Natural killer cell treated with Interleukin-12 subunit alpha and Interleukin-12 subunit beta and Interleukin-15 and Interleukin-18, amount 100 ng/mL, for 72 hours (primary cell): ENCODE data around the gene DEUP1. TPM values are rescaled to one million over a fixed set of nuclear protein-coding genes. Genes with fewer than 3 reads are reported as not detected.
A peak's percentile ranks its signal among the peaks of the same experiment; 100 is the strongest.
"Not testable (repeated sequence)": the region's sequence is repeated elsewhere in the genome, so short reads cannot be mapped to it uniquely, and the experiment has no call there.

Experiments used
- ATAC-seq, 2 donors: fragments of 150-1000 bp; cut with Tn5 transposase in 1 of 2; sonication (Bioruptor Pico), chemical (Tn5 transposase) in 1 of 2; 2 replicates each; pipeline ENCODE4 v1.10.0; 2021
- DNase-seq: peaks from one replicate; pipeline ENCODE4 v3.0.0; 2022; ENCODE audit warnings: low spot score
- H3K27ac Mint-ChIP-seq, 2 donors: 1 replicate in 1 of 2; 2 replicates in 1 of 2; pipeline ENCODE4 v1.8.0; 2022; ENCODE audit warnings: mixed read lengths in 2 of 2, mild to moderate bottlenecking in 1 of 2, moderate library complexity in 1 of 2
- H3K27me3 Mint-ChIP-seq, 2 donors: 1 replicate in 1 of 2; 2 replicates in 1 of 2; pipeline ENCODE4 v1.8.0; 2022; ENCODE audit warnings: mixed read lengths in 2 of 2
- H3K36me3 Mint-ChIP-seq: one replicate; pipeline ENCODE4 v1.8.0; 2022; ENCODE audit warnings: mixed read lengths
- H3K4me1 Mint-ChIP-seq, 2 donors: 1 replicate in 1 of 2; 2 replicates in 1 of 2; pipeline ENCODE4 v1.8.0; 2022; ENCODE audit warnings: low read depth in 2 of 2, mixed read lengths in 2 of 2, mild to moderate bottlenecking in 1 of 2
- H3K4me3 Mint-ChIP-seq: one replicate; pipeline ENCODE4 v1.8.0; 2022; ENCODE audit warnings: mixed read lengths
- H3K9me3 Mint-ChIP-seq: 2 replicates; pipeline ENCODE4 v1.8.0; 2022; ENCODE audit warnings: mixed read lengths
- total RNA-seq, 2 donors: library from RNA; stranded (reverse); gene quantifications; one replicate each; pipeline ENCODE4 v1.2.3, GENCODE V29; 2022

The DEUP1 gene
- total RNA-seq, 2 donors from 2014 or later = not detected

- DNase-seq (no peak), ATAC-seq (no peak)
- peaks cover 2 to 6% of the 10 kb centered on the region in 2 donors for H3K27me3 Mint-ChIP-seq
- H3K4me3 Mint-ChIP-seq = no peak overlapping the region
- H3K27ac Mint-ChIP-seq = no peak overlapping the region
- no peaks in the 10 kb centered on the region for H3K36me3 Mint-ChIP-seq
- H3K9me3 Mint-ChIP-seq = no peaks in the 10 kb centered on the region
- H3K4me1 Mint-ChIP-seq = no peaks in the 10 kb centered on the region
These were observed 63.9 kb downstream of the DEUP1 start for GRCh38 chr11:93394488-93394887.

- H3K27ac Mint-ChIP-seq = no peak overlapping the region
- DNase-seq (no peak), ATAC-seq (no peak)
- peaks cover 6 to 14% of the 10 kb centered on the region in 2 donors for H3K27me3 Mint-ChIP-seq
- H3K4me3 Mint-ChIP-seq = no peak overlapping the region
- H3K9me3 Mint-ChIP-seq = no peaks in the 10 kb centered on the region
- H3K4me1 Mint-ChIP-seq = no peaks in the 10 kb centered on the region
- peaks cover 4% of the 10 kb centered on the region for H3K36me3 Mint-ChIP-seq
These were observed 65.8 kb downstream of the DEUP1 start for GRCh38 chr11:93396316-93396715.

- H3K4me1 Mint-ChIP-seq = no peaks in the 10 kb centered on the region
- peaks cover 4% of the 10 kb centered on the region for H3K36me3 Mint-ChIP-seq
- DNase-seq (no peak), ATAC-seq (no peak)
- H3K27me3 Mint-ChIP-seq = peaks cover 5 to 8% of the 10 kb centered on the region in 2 donors
- H3K4me3 Mint-ChIP-seq = no peak overlapping the region
- H3K9me3 Mint-ChIP-seq = no peaks in the 10 kb centered on the region
- no peak overlapping the region for H3K27ac Mint-ChIP-seq
These were observed 73.4 kb downstream of the DEUP1 start for GRCh38 chr11:93403930-93404329.

- peaks cover 3% of the 10 kb centered on the region for H3K9me3 Mint-ChIP-seq
- no peak overlapping the region for H3K27ac Mint-ChIP-seq
- H3K4me3 Mint-ChIP-seq = no peak overlapping the region
- no peaks in the 10 kb centered on the region for H3K4me1 Mint-ChIP-seq
- no peaks in the 10 kb centered on the region for H3K27me3 Mint-ChIP-seq
- no peak for DNase-seq
- ATAC-seq = no peak
- H3K36me3 Mint-ChIP-seq = no peaks in the 10 kb centered on the region
These were observed 77.3 kb downstream of the DEUP1 start for GRCh38 chr11:93407777-93408401.

GRCh38 chr11:93410441-93410840, 79.9 kb downstream of the DEUP1 start:
- Mint-ChIP-seq H3K9me3 (peaks cover 3% of the 10 kb centered on the region), H3K4me3 (no peak overlapping the region), H3K36me3 (no peaks in the 10 kb centered on the region), H3K27me3 (no peaks in the 10 kb centered on the region), H3K4me1 (no peaks in the 10 kb centered on the region), H3K27ac (no peak overlapping the region)
- DNase-seq = no peak
- ATAC-seq = no peak

GRCh38 chr11:93411705-93412104, 81.2 kb downstream of the DEUP1 start:
- H3K9me3 Mint-ChIP-seq = peaks cover 3% of the 10 kb centered on the region
- ATAC-seq = no peak
- H3K27me3 Mint-ChIP-seq = peaks cover 0 to 6% of the 10 kb centered on the region in 2 donors
- H3K4me1 Mint-ChIP-seq = no peaks in the 10 kb centered on the region
- no peak overlapping the region for H3K4me3 Mint-ChIP-seq
- H3K36me3 Mint-ChIP-seq = peaks cover 4% of the 10 kb centered on the region
- no peak overlapping the region for H3K27ac Mint-ChIP-seq
- no peak for DNase-seq

GRCh38 chr11:93432247-93432646, 101.7 kb downstream of the DEUP1 start:
- DNase-seq = no peak
- H3K27me3 Mint-ChIP-seq = peaks cover 0 to 6% of the 10 kb centered on the region in 2 donors
- H3K4me3 Mint-ChIP-seq = no peak overlapping the region
- H3K36me3 Mint-ChIP-seq = no peaks in the 10 kb centered on the region
- no peaks in the 10 kb centered on the region for H3K9me3 Mint-ChIP-seq
- no peak overlapping the region for H3K27ac Mint-ChIP-seq
- H3K4me1 Mint-ChIP-seq = no peaks in the 10 kb centered on the region
- no peak for ATAC-seq

- H3K27ac Mint-ChIP-seq, H3K36me3 Mint-ChIP-seq, H3K4me1 Mint-ChIP-seq, ATAC-seq, DNase-seq, H3K9me3 Mint-ChIP-seq, H3K4me3 Mint-ChIP-seq: not testable (repeated sequence)
- H3K27me3 Mint-ChIP-seq = peaks cover 8 to 22% of the 10 kb centered on the region in 2 donors
These were observed 112.7 kb downstream of the DEUP1 start for GRCh38 chr11:93443232-93443631.

GRCh38 chr11:93444617-93445073, 114.1 kb downstream of the DEUP1 start:
- no peaks in the 10 kb centered on the region for H3K4me1 Mint-ChIP-seq
- peaks cover 9% of the 10 kb centered on the region for H3K36me3 Mint-ChIP-seq
- peaks cover 4% of the 10 kb centered on the region for H3K9me3 Mint-ChIP-seq
- DNase-seq = no peak
- no peak for ATAC-seq
- no peak overlapping the region for H3K27ac Mint-ChIP-seq
- H3K27me3 Mint-ChIP-seq = peaks cover 8 to 22% of the 10 kb centered on the region in 2 donors
- no peak overlapping the region for H3K4me3 Mint-ChIP-seq

- Mint-ChIP-seq H3K27me3 (peaks cover 20 to 21% of the 10 kb centered on the region in 2 donors), H3K36me3 (no peaks in the 10 kb centered on the region), H3K9me3 (no peaks in the 10 kb centered on the region), H3K4me3 (no peak overlapping the region), H3K4me1 (no peaks in the 10 kb centered on the region), H3K27ac (no peak overlapping the region)
- no peak for ATAC-seq
- DNase-seq = no peak
These were observed 127.7 kb downstream of the DEUP1 start for GRCh38 chr11:93458286-93458685.

- H3K9me3 Mint-ChIP-seq, ATAC-seq, H3K4me1 Mint-ChIP-seq, H3K27ac Mint-ChIP-seq, H3K36me3 Mint-ChIP-seq, H3K4me3 Mint-ChIP-seq, DNase-seq: not testable (repeated sequence)
- H3K27me3 Mint-ChIP-seq = peaks cover 12 to 14% of the 10 kb centered on the region in 2 donors
These were observed 133.1 kb downstream of the DEUP1 start for GRCh38 chr11:93463666-93464065.

- no peaks in the 10 kb centered on the region for H3K9me3 Mint-ChIP-seq
- H3K27me3 Mint-ChIP-seq = peaks cover 6 to 8% of the 10 kb centered on the region in 2 donors
- H3K4me1 Mint-ChIP-seq = no peaks in the 10 kb centered on the region
- ATAC-seq (peak; percentile 20 to 44), DNase-seq (no peak)
- no peak overlapping the region for H3K4me3 Mint-ChIP-seq
- no peak overlapping the region for H3K27ac Mint-ChIP-seq
- no peaks in the 10 kb centered on the region for H3K36me3 Mint-ChIP-seq
These were observed 134.5 kb downstream of the DEUP1 start for GRCh38 chr11:93464927-93465540.

- no peaks in the 10 kb centered on the region for H3K9me3 Mint-ChIP-seq
- no peak overlapping the region for H3K27ac Mint-ChIP-seq
- no peaks in the 10 kb centered on the region for H3K4me1 Mint-ChIP-seq
- no peak for DNase-seq
- H3K4me3 Mint-ChIP-seq = no peak overlapping the region
- ATAC-seq = peak in 1 of 2 donors; percentile 52
- H3K36me3 Mint-ChIP-seq = no peaks in the 10 kb centered on the region
- H3K27me3 Mint-ChIP-seq = peaks cover 2 to 8% of the 10 kb centered on the region in 2 donors
These were observed 136.5 kb downstream of the DEUP1 start for GRCh38 chr11:93467054-93467453.

GRCh38 chr11:93468290-93468689, 137.7 kb downstream of the DEUP1 start:
- DNase-seq = no peak
- Mint-ChIP-seq H3K4me3 (no peak overlapping the region), H3K27me3 (peaks cover 0 to 8% of the 10 kb centered on the region in 2 donors), H3K9me3 (no peaks in the 10 kb centered on the region), H3K27ac (no peak overlapping the region), H3K36me3 (no peaks in the 10 kb centered on the region), H3K4me1 (no peaks in the 10 kb centered on the region)
- ATAC-seq = no peak
